Measurements from ENCODE around the gene FBXL19.

Gene FBXL19

GRCh38 chr16:30895627-30896260 lies 27.6 kb upstream of the FBXL19 start:
- no peak for DNase-seq (ENCODE audit: low spot score)

DNA sequence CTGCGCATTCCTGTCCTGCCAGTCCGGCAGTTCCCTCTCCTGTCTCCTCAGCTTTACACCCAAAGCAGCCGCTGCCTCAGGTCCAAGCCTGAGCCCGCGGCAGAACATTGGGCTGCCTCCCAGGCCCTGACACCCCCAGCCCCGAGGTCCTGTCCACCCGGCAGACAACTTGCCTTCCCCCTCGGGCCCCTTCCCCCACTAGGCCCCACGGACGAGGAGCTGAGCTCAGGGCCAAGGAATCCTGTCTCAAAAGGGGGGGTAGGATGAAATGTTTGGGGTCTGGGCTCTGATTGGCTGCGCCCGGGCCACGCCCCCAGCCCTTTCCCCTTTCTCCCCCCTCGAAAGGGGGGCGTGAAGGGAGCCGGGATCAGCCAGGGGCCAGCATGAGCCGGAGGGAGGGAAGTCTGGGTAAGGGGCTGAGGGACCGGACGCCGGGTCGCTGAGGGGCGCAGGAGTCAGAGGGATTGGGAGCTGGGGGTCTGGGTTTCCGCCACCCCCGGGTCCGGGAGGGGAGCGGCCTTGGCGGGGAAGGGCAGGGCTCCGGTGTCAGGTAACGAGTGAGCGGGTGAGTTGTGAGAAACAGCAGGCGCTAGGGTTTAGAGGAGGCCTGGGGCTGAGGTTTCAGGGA lies 27.0 kb upstream of the FBXL19 start, which contains the start of gene CTF1:
TSS of gene CTF1 (plus strand) at position 354 of the 628 bp plus-strand sequence. CDS start at position 384, 30 bp downstream.
- DNase-seq (ENCODE audit: low spot score): no peak

- DNase-seq (ENCODE audit: low spot score): peak; percentile 83
These were observed 26.3 kb upstream of the FBXL19 start for GRCh38 chr16:30896889-30897733.

GRCh38 chr16:30899794-30900193 lies 23.6 kb upstream of the FBXL19 start:
- no peak for DNase-seq (ENCODE audit: low spot score)

- no peak for DNase-seq (ENCODE audit: low spot score)
These were observed 22.8 kb upstream of the FBXL19 start for GRCh38 chr16:30900588-30900987.

DNA sequence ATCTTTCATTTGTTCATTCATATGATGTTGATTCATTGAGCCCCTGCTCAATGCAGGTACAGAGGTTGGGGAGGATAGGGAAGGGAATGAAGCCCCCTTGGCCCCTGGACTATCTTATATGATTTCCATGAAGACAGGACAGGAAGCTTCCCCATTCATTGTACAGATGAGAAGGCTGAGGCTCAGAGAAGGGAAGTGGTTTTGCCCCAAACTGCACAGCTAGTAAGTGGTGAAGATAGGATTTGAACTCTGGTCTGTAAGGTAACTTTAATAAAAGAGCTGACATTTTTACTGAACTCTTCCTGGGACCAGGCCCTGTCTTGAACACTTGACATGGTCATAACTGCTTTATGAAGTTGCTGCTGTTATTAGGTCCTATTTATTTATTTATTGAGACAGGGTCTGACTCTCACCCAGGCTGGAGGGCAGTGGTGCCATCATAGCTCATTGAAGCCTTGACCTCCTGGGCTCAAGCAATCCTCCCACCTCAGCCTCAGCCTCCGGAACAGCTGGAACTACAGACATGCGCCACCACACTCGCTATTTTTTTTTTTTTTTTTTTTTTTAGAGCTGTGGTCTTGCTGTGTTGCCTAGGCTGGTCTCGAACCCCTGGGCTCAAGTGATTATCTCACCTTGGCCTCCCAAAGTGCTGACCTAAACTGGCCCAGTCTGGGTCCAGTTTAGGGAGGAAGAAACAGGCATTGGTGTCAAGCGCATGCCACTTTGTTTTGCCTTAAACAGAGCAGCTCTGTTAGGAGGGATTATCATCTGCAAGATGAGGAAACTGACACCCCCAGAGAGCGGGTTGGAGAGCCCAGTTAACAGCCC lies 22.0 kb upstream of the FBXL19 start:
- DNase-seq (ENCODE audit: low spot score): no peak

DNA sequence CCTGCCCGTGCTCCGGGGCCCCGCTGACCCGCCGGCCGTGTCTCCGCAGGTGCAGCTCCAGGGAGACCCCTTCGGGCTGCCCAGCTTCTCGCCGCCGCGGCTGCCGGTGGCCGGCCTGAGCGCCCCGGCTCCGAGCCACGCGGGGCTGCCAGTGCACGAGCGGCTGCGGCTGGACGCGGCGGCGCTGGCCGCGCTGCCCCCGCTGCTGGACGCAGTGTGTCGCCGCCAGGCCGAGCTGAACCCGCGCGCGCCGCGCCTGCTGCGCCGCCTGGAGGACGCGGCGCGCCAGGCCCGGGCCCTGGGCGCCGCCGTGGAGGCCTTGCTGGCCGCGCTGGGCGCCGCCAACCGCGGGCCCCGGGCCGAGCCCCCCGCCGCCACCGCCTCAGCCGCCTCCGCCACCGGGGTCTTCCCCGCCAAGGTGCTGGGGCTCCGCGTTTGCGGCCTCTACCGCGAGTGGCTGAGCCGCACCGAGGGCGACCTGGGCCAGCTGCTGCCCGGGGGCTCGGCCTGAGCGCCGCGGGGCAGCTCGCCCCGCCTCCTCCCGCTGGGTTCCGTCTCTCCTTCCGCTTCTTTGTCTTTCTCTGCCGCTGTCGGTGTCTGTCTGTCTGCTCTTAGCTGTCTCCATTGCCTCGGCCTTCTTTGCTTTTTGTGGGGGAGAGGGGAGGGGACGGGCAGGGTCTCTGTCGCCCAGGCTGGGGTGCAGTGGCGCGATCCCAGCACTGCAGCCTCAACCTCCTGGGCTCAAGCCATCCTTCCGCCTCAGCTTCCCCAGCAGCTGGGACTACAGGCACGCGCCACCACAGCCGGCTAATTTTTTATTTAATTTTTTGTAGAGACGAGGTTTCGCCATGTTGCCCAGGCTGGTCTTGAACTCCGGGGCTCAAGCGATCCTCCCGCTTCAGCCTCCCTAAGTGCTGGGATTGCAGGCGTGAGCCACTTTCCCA lies 21.1 kb upstream of the FBXL19 start:
- DNase-seq (ENCODE audit: low spot score): peak; percentile 81

DNA sequence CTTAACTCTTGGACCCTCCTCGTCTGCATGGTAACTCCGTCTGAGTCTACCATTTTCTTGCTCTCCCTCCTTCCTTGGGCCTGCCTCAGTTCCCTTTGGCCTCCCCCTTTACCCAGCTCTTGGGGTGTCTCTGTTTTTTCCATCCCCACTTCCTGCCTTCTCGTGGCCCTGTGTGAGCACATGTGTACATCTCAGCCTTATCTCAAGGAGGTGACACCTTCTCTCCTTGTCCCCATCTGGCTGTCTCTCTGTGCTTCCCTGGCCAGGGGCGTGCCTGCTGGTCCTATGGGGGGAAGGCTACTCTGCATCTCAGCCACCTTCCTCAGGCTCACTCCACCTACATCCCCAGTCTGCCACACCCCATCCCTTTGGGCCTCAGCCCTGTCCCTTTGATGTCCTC lies 20.4 kb upstream of the FBXL19 start:
- no peak for DNase-seq (ENCODE audit: low spot score)

DNA sequence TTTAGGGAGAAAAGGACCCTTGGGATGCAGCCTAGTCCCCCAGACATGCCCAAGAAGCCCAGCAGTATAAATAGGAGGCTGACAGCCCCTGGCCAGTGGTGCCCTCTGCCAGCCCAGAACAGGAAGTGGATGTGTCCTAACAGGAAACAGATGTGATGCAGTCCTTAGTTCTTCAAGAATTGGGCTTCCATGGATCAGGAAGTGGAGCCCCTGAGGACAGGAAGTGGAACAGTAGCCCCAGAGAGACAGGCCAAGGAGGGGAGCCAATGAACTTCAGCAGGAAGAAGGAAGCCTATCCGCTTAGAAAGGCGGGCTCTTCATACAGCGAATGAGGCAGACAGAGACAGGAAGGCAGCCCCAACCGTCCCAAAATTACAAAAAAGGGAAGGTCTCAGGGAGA lies 19.8 kb upstream of the FBXL19 start:
- DNase-seq (ENCODE audit: low spot score): peak; percentile 38

GRCh38 chr16:30904114-30904780 lies 19.1 kb upstream of the FBXL19 start:
- no peak for DNase-seq (ENCODE audit: low spot score)

GRCh38 chr16:30907064-30907463 lies 16.3 kb upstream of the FBXL19 start:
- DNase-seq (ENCODE audit: low spot score): no peak

- no peak for DNase-seq (ENCODE audit: low spot score)
These were observed 12.8 kb upstream of the FBXL19 start for GRCh38 chr16:30910427-30911029.

- DNase-seq (ENCODE audit: low spot score): no peak
These were observed 10.5 kb upstream of the FBXL19 start for GRCh38 chr16:30912794-30913412.

DNA sequence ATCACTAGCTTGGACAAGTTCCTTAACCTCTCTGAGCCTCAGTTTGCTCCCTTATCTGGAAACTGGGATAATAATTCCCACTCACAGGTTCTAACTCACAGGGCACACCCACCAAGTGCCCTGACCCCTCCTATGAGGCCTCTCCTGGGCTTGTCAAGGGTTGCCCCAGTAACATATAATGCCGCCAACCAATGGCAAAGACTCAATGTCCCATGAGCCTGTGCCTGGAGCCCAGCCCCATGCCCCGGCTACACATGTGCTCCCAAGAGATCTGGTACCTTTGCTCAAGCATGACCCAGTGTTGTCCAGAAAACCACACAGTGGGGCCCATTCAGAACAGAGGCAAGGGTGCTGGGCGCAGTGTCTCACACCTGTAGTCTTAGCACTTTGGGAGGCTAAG lies 8.5 kb upstream of the FBXL19 start:
- peak; percentile 38 for DNase-seq (ENCODE audit: low spot score)

- no peak for DNase-seq (ENCODE audit: low spot score)
These were observed 4.8 kb upstream of the FBXL19 start for GRCh38 chr16:30918614-30919013.

- no peak for DNase-seq (ENCODE audit: low spot score)
These were observed 2.5 kb upstream of the FBXL19 start for GRCh38 chr16:30920891-30921290.

- no peak for DNase-seq (ENCODE audit: low spot score)
These were observed 2.0 kb upstream of the FBXL19 start for GRCh38 chr16:30921459-30921747.

GRCh38 chr16:30921748-30922419 lies 1.5 kb upstream of the FBXL19 start:
- peak; percentile 86 for DNase-seq (ENCODE audit: low spot score)

DNA sequence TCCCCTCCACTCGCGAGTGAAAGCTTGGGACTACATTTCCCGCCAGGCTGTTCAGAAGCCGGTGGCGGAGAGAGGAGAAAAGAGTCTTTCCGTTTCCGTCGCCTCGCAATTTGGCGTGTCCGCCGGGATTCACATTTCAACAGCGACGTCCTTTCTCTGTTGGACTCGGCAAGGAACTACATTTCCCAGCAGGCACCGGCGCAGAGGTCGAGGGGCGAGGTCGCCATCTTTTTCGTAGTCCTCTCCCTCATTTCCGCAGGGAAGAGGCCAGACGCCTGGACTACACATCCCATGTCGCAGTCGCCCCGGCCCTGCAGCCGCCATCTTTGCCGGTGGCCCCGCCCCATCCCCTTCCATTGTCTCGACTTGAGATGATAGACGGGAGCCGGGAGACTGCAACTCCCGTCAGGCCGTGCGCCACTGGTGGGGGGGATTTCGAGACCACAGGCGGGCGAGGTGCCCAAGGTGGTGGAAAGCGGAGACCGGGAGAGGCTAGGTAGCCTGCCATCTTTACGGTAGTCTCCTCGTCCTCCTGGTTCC lies 882 bp upstream of the FBXL19 start:
- peak; percentile 95 for DNase-seq (ENCODE audit: low spot score)
